HEK293 (cell line): ENCODE data around the gene TIAM1.

Source experiments
- CTCF ChIA-PET: fragments of 350-600 bp; formaldehyde crosslinking; extraction: SDS; loops from one replicate; lab custom pipeline; 2021; ENCODE audit warnings: antibody characterized with exemption; lab: Yijun Ruan, JAX
- POLR2A ChIA-PET: fragments of 300-600 bp; formaldehyde crosslinking; extraction: SDS; loops from one replicate; lab custom pipeline; 2020; ENCODE audit warnings: antibody characterized with exemption, inconsistent platforms; lab: Yijun Ruan, JAX
- H3K27ac ChIP-seq: fragments of 200-500 bp; sonication (Bioruptor generic); 2 replicates; pipeline ENCODE4 v1.5.1; 2014; ENCODE audit warnings: low read depth, low read length, control low read depth, inconsistent platforms; ENCODE audit errors: extremely low read depth
- H3K36me3 ChIP-seq, 2 experiments: fragments of 200-500 bp in 1 of 2; sonication (Bioruptor generic) in 1 of 2; 1 replicate in 1 of 2; 2 replicates in 1 of 2; pipeline ENCODE4 v1.5.1; 2014 to 2017; ENCODE audit warnings: inconsistent platforms in 2 of 2, low read length in 2 of 2; ENCODE audit not compliant: control insufficient read depth in 2 of 2, insufficient read depth in 1 of 2
- H3K4me1 ChIP-seq: fragments of 200-500 bp; sonication (Bioruptor generic); 2 replicates; pipeline ENCODE4 v1.5.1; 2014; ENCODE audit warnings: mild to moderate bottlenecking, low read length, inconsistent platforms; ENCODE audit not compliant: control insufficient read depth, insufficient read depth
- H3K4me3 ChIP-seq: 2 replicates; pipeline ENCODE4 v1.5.1; 2011; ENCODE audit warnings: low read depth, mild to moderate bottlenecking, control low read depth, low read length, moderate library complexity
- H3K9me3 ChIP-seq: fragments of 200-500 bp; sonication (Bioruptor generic); 2 replicates; pipeline ENCODE4 v1.5.1; 2014; ENCODE audit warnings: low read depth, low read length, inconsistent platforms; ENCODE audit not compliant: control insufficient read depth, insufficient read depth
- ATF2 ChIP-seq: fragments of 450-650 bp; formaldehyde crosslinking; IDR thresholded peaks from 2 replicates; pipeline ENCODE4 v1.5.1; 2016; ENCODE audit warnings: missing biosample characterization, missing genetic modification characterization, low read depth
- BCL11A ChIP-seq: fragments of 450-650 bp; formaldehyde crosslinking; IDR thresholded peaks from 2 replicates; pipeline ENCODE4 v1.5.1; 2016; ENCODE audit warnings: low read depth, missing biosample characterization, missing genetic modification characterization
- HOXA7 ChIP-seq: sonication (generic); formaldehyde crosslinking; IDR thresholded peaks from 2 replicates; pipeline ENCODE4 v1.8.1; 2022; ENCODE audit warnings: missing genetic modification reagents, borderline replicate concordance
- KLF16 ChIP-seq: fragments of 450-650 bp; formaldehyde crosslinking; IDR thresholded peaks from 2 replicates; pipeline ENCODE4 v1.5.1; 2017; ENCODE audit warnings: missing biosample characterization, missing genetic modification characterization
- WT1 ChIP-seq: fragments of 450-650 bp; formaldehyde crosslinking; IDR thresholded peaks from 2 replicates; pipeline ENCODE4 v1.5.1; 2016; ENCODE audit warnings: missing biosample characterization, missing genetic modification characterization
- ZBTB17 ChIP-seq: fragments of 450-650 bp; formaldehyde crosslinking; IDR thresholded peaks from 2 replicates; pipeline ENCODE4 v1.5.1; 2016; ENCODE audit warnings: missing biosample characterization, missing genetic modification characterization
- ZEB2 ChIP-seq: fragments of 450-650 bp; formaldehyde crosslinking; IDR thresholded peaks from 2 replicates; pipeline ENCODE4 v1.5.1; 2016; ENCODE audit warnings: missing biosample characterization, missing genetic modification characterization
- ZNF114 ChIP-seq: fragments of 450-650 bp; formaldehyde crosslinking; IDR thresholded peaks from 2 replicates; pipeline ENCODE4 v1.5.0; 2017; ENCODE audit warnings: missing biosample characterization, missing genetic modification characterization
- ZNF169 ChIP-seq: fragments of 450-650 bp; formaldehyde crosslinking; IDR thresholded peaks from 2 replicates; pipeline ENCODE4 v1.5.1; 2016; ENCODE audit warnings: missing biosample characterization, missing genetic modification characterization
- ZNF23 ChIP-seq: fragments of 450-650 bp; formaldehyde crosslinking; IDR thresholded peaks from 2 replicates; pipeline ENCODE4 v1.5.1; 2016; ENCODE audit warnings: missing biosample characterization, missing genetic modification characterization, borderline replicate concordance
- ZNF366 ChIP-seq: fragments of 450-650 bp; formaldehyde crosslinking; conservative IDR thresholded peaks from 2 replicates; pipeline ENCODE4 v1.5.1; 2016; ENCODE audit warnings: missing biosample characterization, missing genetic modification characterization
- ZNF426 ChIP-seq: fragments of 450-650 bp; formaldehyde crosslinking; IDR thresholded peaks from 2 replicates; pipeline ENCODE4 v1.5.1; 2017; ENCODE audit warnings: missing biosample characterization, missing genetic modification characterization, mild to moderate bottlenecking, inconsistent platforms, moderate library complexity
- ZNF596 ChIP-seq: fragments of 450-650 bp; IDR thresholded peaks from 2 replicates; pipeline ENCODE4 v1.5.0; 2018; ENCODE audit warnings: missing biosample characterization, mild to moderate bottlenecking, missing genetic modification characterization, moderate library complexity
- ZNF76 ChIP-seq: fragments of 450-650 bp; formaldehyde crosslinking; IDR thresholded peaks from 2 replicates; pipeline ENCODE4; 2016; ENCODE audit warnings: low read depth, missing biosample characterization, missing genetic modification characterization, borderline replicate concordance
- ZNF843 ChIP-seq: fragments of 450-650 bp; formaldehyde crosslinking; IDR thresholded peaks from 2 replicates; pipeline ENCODE4 v1.5.1; 2016; ENCODE audit warnings: missing biosample characterization, missing genetic modification characterization
- TF ChIP-seq, protein P1 (sequence below): fragments of 450-650 bp; formaldehyde crosslinking; IDR thresholded peaks from 2 replicates; pipeline ENCODE4 v1.5.1; 2016; ENCODE audit warnings: missing biosample characterization, missing genetic modification characterization
- TF ChIP-seq, protein P2 (sequence below): fragments of 450-650 bp; formaldehyde crosslinking; IDR thresholded peaks from 2 replicates; pipeline ENCODE4 v1.5.1; 2016; ENCODE audit warnings: missing biosample characterization, missing genetic modification characterization
- TF ChIP-seq, protein P3 (sequence below): fragments of 450-650 bp; formaldehyde crosslinking; IDR thresholded peaks from 2 replicates; pipeline ENCODE4 v1.5.1; 2016; ENCODE audit warnings: missing biosample characterization, missing genetic modification characterization

Gene TIAM1

GRCh38 chr21:31233711-31234110 is 110.3 kb downstream of the TIAM1 start:
- Histone ChIP-seq H3K4me3 (no peak overlapping the region), H3K4me1 (peaks cover 14% of the 10 kb centered on the region), H3K36me3 (peaks cover 0 to 9% of the 10 kb centered on the region in 2 experiments; a peak in 1 of 3 replicates), H3K27ac (no peak overlapping the region), H3K9me3 (no peaks in the 10 kb centered on the region)
- CTCF ChIA-PET: interaction anchor here (0.6 to 0.7 kb wide), 2 partner anchors 11 to 37 kb away, joined by 3 read pairs; no protein-coding TSS in a partner anchor
- TF ChIP-seq ZNF596 (tag by site-specific recombination) (no peak), BCL11A (no peak), HOXA7 (no peak), ZNF114 (tag by site-specific recombination) (no peak), KLF16 (tag by site-specific recombination) (no peak)
- TF ChIP-seq, protein P1, sequence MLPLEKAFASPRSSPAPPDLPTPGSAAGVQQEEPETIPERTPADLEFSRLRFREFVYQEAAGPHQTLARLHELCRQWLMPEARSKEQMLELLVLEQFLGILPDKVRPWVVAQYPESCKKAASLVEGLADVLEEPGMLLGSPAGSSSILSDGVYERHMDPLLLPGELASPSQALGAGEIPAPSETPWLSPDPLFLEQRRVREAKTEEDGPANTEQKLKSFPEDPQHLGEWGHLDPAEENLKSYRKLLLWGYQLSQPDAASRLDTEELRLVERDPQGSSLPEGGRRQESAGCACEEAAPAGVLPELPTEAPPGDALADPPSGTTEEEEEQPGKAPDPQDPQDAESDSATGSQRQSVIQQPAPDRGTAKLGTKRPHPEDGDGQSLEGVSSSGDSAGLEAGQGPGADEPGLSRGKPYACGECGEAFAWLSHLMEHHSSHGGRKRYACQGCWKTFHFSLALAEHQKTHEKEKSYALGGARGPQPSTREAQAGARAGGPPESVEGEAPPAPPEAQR (tag by site-specific recombination): no peak
- TF ChIP-seq, protein P2, sequence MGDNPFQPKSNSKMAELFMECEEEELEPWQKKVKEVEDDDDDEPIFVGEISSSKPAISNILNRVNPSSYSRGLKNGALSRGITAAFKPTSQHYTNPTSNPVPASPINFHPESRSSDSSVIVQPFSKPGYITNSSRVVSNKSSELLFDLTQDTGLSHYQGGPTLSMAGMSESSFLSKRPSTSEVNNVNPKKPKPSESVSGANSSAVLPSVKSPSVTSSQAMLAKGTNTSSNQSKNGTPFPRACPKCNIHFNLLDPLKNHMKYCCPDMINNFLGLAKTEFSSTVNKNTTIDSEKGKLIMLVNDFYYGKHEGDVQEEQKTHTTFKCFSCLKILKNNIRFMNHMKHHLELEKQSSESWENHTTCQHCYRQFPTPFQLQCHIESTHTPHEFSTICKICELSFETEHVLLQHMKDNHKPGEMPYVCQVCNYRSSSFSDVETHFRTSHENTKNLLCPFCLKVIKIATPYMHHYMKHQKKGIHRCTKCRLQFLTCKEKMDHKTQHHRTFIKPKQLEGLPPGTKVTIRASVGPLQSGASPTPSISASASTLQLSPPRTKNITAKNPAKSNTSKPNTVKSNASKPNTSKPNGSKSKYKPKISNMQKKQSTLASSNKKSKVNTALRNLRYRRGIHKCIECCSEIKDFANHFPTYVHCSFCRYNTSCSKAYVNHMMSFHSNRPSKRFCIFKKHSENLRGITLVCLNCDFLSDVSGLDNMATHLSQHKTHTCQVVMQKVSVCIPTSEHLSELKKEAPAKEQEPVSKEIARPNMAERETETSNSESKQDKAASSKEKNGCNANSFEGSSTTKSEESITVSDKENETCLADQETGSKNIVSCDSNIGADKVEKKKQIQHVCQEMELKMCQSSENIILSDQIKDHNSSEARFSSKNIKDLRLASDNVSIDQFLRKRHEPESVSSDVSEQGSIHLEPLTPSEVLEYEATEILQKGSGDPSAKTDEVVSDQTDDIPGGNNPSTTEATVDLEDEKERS (tag by site-specific recombination): no peak
- POLR2A ChIA-PET: interaction anchor here (0.6 kb wide), 1 partner anchor 107 kb away, joined by 5 read pairs; no protein-coding TSS in a partner anchor

DNA sequence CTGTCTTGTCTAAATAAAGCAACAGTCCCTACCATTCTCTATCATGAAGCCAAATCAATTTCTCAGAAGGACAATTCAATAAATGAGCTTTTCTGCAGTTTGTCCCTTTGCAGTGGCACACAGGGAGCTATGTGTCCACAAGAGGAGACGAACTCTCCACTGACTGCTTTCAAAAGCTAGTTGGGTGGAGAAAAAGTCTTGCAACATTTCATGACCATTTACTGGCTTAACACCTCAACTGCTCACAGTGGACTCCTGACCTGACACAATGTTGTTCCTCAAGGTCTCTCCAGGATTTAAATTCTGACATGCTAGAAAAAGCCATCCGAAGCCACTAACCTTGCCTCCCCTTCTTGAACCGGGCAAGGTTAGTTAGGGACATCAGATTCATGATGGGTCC is 111.7 kb downstream of the TIAM1 start:
- peaks cover 0 to 13% of the 10 kb centered on the region in 2 experiments; a peak in 1 of 3 replicates for H3K36me3 ChIP-seq
- CTCF ChIA-PET: interaction anchor here (1.0 kb wide), 1 partner anchor 133 kb away, joined by 3 read pairs; no protein-coding TSS in a partner anchor

More for the DNA sequence above, 111.7 kb downstream of the TIAM1 start:
- no peaks in the 10 kb centered on the region for H3K9me3 ChIP-seq
- no peak overlapping the region for H3K27ac ChIP-seq
- no peak overlapping the region for H3K4me3 ChIP-seq
- peaks cover 14% of the 10 kb centered on the region for H3K4me1 ChIP-seq
- no peak for TF ChIP-seq ZNF76 (tag by site-specific recombination)
- TF ChIP-seq ZNF426 (tag by site-specific recombination): no peak
- TF ChIP-seq HOXA7: no peak
- TF ChIP-seq ZEB2 (tag by site-specific recombination): no peak
- no peak for TF ChIP-seq ZNF366 (tag by site-specific recombination)
- TF ChIP-seq, protein P3, sequence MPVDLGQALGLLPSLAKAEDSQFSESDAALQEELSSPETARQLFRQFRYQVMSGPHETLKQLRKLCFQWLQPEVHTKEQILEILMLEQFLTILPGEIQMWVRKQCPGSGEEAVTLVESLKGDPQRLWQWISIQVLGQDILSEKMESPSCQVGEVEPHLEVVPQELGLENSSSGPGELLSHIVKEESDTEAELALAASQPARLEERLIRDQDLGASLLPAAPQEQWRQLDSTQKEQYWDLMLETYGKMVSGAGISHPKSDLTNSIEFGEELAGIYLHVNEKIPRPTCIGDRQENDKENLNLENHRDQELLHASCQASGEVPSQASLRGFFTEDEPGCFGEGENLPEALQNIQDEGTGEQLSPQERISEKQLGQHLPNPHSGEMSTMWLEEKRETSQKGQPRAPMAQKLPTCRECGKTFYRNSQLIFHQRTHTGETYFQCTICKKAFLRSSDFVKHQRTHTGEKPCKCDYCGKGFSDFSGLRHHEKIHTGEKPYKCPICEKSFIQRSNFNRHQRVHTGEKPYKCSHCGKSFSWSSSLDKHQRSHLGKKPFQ (tag by site-specific recombination): no peak
- no peak for TF ChIP-seq ZNF23 (tag by site-specific recombination)
- TF ChIP-seq ZNF169: no peak
- TF ChIP-seq ATF2 (tag by site-specific recombination): no peak
- TF ChIP-seq ZNF843 (tag by site-specific recombination): no peak
- TF ChIP-seq WT1 (tag by site-specific recombination): no peak
- no peak for TF ChIP-seq ZBTB17
- TF ChIP-seq, all 188 proteins: peak for 0
- POLR2A ChIA-PET: no interaction called here
